K562 (cell line): ENCODE measurements around the gene ZNF646.

ENCODE experiments used
- CTCF ChIP-seq, 3 experiments: IDR thresholded peaks in 2 of 3; conservative IDR thresholded peaks in 1 of 3; 2 replicates each; pipeline ENCODE4 v1.5.1; 2011 to 2012; ENCODE audit warnings: low read length in 3 of 3, mild to moderate bottlenecking in 3 of 3, control low read depth in 2 of 3, improper control_type of control experiment in 1 of 3, inconsistent platforms in 1 of 3, low read depth in 1 of 3, mixed read lengths in 1 of 3, moderate library complexity in 1 of 3; ENCODE audit not compliant: insufficient read depth in 2 of 3
- SMC3 ChIP-seq: conservative IDR thresholded peaks from 2 replicates; pipeline ENCODE4 v1.6.1; 2011; ENCODE audit warnings: low read depth, low read length, improper control_type of control experiment; ENCODE audit not compliant: insufficient read depth
- ZNF239 ChIP-seq: fragments of 250-450 bp; sonication (Bioruptor Pico); IDR thresholded peaks from 2 replicates; pipeline ENCODE4 v1.4.0; 2020; ENCODE audit warnings: mild to moderate bottlenecking
- TF ChIP-seq, protein P1 (sequence below): fragments of 450-650 bp; IDR thresholded peaks from 2 replicates; pipeline ENCODE4 v1.6.1; 2017; ENCODE audit warnings: mild to moderate bottlenecking, moderate library complexity

DNA sequence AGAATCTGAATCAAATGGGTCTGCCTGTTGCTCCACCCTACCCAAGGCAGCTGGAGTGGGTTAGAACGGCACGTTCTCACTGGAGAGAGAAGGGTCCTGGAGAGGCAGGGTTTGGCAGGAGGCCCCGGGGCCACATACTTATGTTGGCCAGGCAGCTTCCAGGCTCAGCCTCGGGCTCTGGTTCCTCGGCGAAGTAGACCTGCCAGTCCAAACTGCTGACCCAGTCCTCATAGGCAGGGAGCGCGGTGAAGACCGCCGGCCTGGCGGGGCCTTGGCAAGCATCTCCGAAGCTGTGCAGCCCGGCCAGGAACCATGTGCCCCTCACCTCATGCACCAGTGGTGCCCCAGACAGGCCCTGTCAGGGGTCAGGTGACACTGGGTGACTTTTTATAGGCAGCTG is 9.8 kb downstream of the ZNF646 start:
- TF ChIP-seq ZNF239 (CRISPR knock-in tag): no peak
- no peak for TF ChIP-seq CTCF (IDR thresholded peaks at IDR 0.05 in 2 of 3, conservative IDR thresholded peaks at IDR 0.05 in 1 of 3; ENCODE audit: insufficient read depth in 2 of 3, low read depth in 1 of 3, low read length in 3 of 3)
- TF ChIP-seq, protein P1, sequence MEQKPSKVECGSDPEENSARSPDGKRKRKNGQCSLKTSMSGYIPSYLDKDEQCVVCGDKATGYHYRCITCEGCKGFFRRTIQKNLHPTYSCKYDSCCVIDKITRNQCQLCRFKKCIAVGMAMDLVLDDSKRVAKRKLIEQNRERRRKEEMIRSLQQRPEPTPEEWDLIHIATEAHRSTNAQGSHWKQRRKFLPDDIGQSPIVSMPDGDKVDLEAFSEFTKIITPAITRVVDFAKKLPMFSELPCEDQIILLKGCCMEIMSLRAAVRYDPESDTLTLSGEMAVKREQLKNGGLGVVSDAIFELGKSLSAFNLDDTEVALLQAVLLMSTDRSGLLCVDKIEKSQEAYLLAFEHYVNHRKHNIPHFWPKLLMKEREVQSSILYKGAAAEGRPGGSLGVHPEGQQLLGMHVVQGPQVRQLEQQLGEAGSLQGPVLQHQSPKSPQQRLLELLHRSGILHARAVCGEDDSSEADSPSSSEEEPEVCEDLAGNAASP: no peak
- no peak for TF ChIP-seq SMC3
